Spleen (tissue), 11 donors: ENCODE results near the gene DNMT1. TPM values are rescaled to one million over a fixed set of nuclear protein-coding genes. Genes with fewer than 3 reads are reported as not detected.
A peak's percentile ranks its signal among the peaks of the same experiment; 100 is the strongest.

Source experiments
- DNase-seq: peaks from one replicate; pipeline ENCODE4 v3.0.0-alpha.2; 2020
- H3K27ac ChIP-seq, 8 donors: fragments of 200-600 bp; sonication (generic) in 7 of 8; 1 replicate in 4 of 8; 2 replicates in 4 of 8; pipeline versions ENCODE4 v1.5.0 to v1.8.0; 2016 to 2021; ENCODE audit warnings: inconsistent platforms in 4 of 8, mild to moderate bottlenecking in 4 of 8, moderate library complexity in 1 of 8
- H3K27me3 ChIP-seq, 7 donors: fragments of 200-600 bp; sonication (generic) in 6 of 7; replicated peaks in 1 of 7; 1 replicate in 4 of 7; 2 replicates in 3 of 7; pipeline versions ENCODE4 v1.5.0 to v1.8.0; 2016 to 2021; ENCODE audit warnings: inconsistent platforms in 3 of 7, mild to moderate bottlenecking in 1 of 7
- H3K36me3 ChIP-seq, 6 donors: fragments of 200-600 bp; sonication (generic) in 5 of 6; 1 replicate in 4 of 6; 2 replicates in 2 of 6; pipeline versions ENCODE4 v1.5.0 to v1.8.0; 2016 to 2021; ENCODE audit warnings: inconsistent platforms in 2 of 6
- H3K4me1 ChIP-seq, 6 donors: fragments of 200-600 bp; sonication (generic) in 5 of 6; 1 replicate in 3 of 6; 2 replicates in 3 of 6; pipeline versions ENCODE4 v1.5.0 to v1.8.0; 2016 to 2021; ENCODE audit warnings: inconsistent platforms in 3 of 6
- H3K4me3 ChIP-seq, 8 donors: fragments of 200-600 bp; sonication (generic) in 7 of 8; 1 replicate in 4 of 8; 2 replicates in 4 of 8; pipeline versions ENCODE4 v1.5.0 to v1.8.0; 2016 to 2021; ENCODE audit warnings: inconsistent platforms in 4 of 8, mild to moderate bottlenecking in 4 of 8, moderate library complexity in 2 of 8
- H3K9me3 ChIP-seq, 8 donors: fragments of 200-600 bp; sonication (generic) in 7 of 8; 1 replicate in 4 of 8; 2 replicates in 4 of 8; pipeline versions ENCODE4 v1.5.0 to v1.8.0; 2016 to 2021; ENCODE audit warnings: inconsistent platforms in 4 of 8
- POLR2A ChIP-seq, 3 donors: fragments of 450-650 bp; IDR thresholded peaks; one replicate each; pipeline ENCODE4 v1.5.1; 2017; ENCODE audit warnings: antibody characterized with exemption in 3 of 3, mild to moderate bottlenecking in 1 of 3
- POLR2AphosphoS5 ChIP-seq, 3 donors: sonication (generic); formaldehyde crosslinking; IDR thresholded peaks; one replicate each; pipeline ENCODE4 v1.5.1; 2017; ENCODE audit warnings: antibody characterized with exemption in 3 of 3
- WGBS, 5 donors: extraction: QIAGEN DNeasy Blood & Tissue Kit in 3 of 5; methylation state at CpG; one replicate each; pipeline versions ENCODE4 v1.1.5 to v1.1.7; 2013 to 2018; 5-methylcytosine and 5-hydroxymethylcytosine counted together
- intact Hi-C: fragments of 100-400 bp; cut with DNase I; formaldehyde crosslinking; loops from one replicate; pipeline ENCODE4 v1.15.0; 2023; ENCODE audit warnings: low total_unique reads
- polyA plus RNA-seq, 3 donors: library from polyadenylated mRNA; stranded (reverse); fragments of 200-250 nt; gene quantifications; one replicate each; pipeline ENCODE4 v1.2.1, GENCODE V29; 2013
- total RNA-seq, 7 donors: library from RNA; depleted of rRNA in 3 of 7; stranded (reverse); fragments of >200 nt in 3 of 7; fragmentation: NEBNext Ultra II Directional in 4 of 7; extraction: Animal tissue kit (Norgen Biotek cat#: 25700) in 4 of 7; gene quantifications; one replicate each; pipeline versions ENCODE4 v1.1.0 to v1.2.1, GENCODE V29; 2016 to 2021
- TF ChIP-seq, protein P1 (sequence below), 11 experiments: fragments of 200-600 bp in 7 of 11; fragments of 450-650 bp in 4 of 11; sonication (generic) in 4 of 11; IDR thresholded peaks in 8 of 11; conservative IDR thresholded peaks in 3 of 11; 1 replicate in 7 of 11; 2 replicates in 4 of 11; pipeline versions ENCODE4 v1.4.0 to v1.8.0; 2016 to 2021; ENCODE audit warnings: antibody characterized with exemption in 11 of 11, inconsistent platforms in 4 of 11, mild to moderate bottlenecking in 1 of 11
- donor health status: healthy with polysubstance abuse.
- donor health status: DM: no; HTN: no; CAD: no; lungs with moderate emphysema.
- donor health status: DM: no; HTN: no; CAD: no.
- donor health status: Bipolar disorder and iron deficiency.
- donor health status: healthy.
- donor health status: DM: no; HTN: no; CAD: no.
- donor health status: DM: yes; HTN: yes; CAD: no.

The DNMT1 gene
- total and polyA plus RNA-seq, 10 donors, result 40.6 to 131 (median 71.8) TPM

DNA sequence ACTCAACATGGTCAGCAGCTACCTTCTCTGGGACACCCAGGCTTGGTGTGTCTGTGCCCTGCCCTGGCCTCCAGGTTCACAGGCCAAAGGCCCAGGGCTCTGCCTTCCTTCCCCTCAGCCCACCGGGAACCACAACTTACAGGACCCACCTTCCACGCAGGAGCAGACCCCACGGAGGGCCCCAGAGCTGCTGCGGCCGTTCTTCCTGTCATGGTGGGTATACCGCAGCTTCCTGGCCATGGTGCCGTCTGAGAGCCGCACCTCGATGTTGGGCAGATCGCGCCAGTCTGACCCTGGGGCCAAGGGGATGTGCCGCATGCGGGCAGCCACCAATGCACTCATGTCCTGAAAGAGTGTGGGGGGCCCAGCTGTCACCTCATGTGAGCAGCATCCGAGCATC lies 57.8 kb downstream of the DNMT1 start:
- H3K36me3 ChIP-seq, result peaks cover 0 to 100% (median 100%) of the 10 kb centered on the region in 6 donors
- no peak overlapping the region for H3K4me3 ChIP-seq
- TF ChIP-seq, protein P1, sequence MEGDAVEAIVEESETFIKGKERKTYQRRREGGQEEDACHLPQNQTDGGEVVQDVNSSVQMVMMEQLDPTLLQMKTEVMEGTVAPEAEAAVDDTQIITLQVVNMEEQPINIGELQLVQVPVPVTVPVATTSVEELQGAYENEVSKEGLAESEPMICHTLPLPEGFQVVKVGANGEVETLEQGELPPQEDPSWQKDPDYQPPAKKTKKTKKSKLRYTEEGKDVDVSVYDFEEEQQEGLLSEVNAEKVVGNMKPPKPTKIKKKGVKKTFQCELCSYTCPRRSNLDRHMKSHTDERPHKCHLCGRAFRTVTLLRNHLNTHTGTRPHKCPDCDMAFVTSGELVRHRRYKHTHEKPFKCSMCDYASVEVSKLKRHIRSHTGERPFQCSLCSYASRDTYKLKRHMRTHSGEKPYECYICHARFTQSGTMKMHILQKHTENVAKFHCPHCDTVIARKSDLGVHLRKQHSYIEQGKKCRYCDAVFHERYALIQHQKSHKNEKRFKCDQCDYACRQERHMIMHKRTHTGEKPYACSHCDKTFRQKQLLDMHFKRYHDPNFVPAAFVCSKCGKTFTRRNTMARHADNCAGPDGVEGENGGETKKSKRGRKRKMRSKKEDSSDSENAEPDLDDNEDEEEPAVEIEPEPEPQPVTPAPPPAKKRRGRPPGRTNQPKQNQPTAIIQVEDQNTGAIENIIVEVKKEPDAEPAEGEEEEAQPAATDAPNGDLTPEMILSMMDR (IDR thresholded peaks at IDR 0.05 in 8 of 11, conservative IDR thresholded peaks at IDR 0.05 in 3 of 11), result no peak
- TF ChIP-seq POLR2AphosphoS5 (IDR thresholded peaks at IDR 0.05), result peak in 1 of 3 donors; percentile 35
- TF ChIP-seq POLR2A (IDR thresholded peaks at IDR 0.05), result no peak
- 90 to 98% (median 95%) methylated on average over 1 to 14 of the region's 14 CpGs for WGBS, 5 donors
- H3K27me3 ChIP-seq, result no peaks in the 10 kb centered on the region
- no peak overlapping the region for H3K27ac ChIP-seq
- H3K9me3 ChIP-seq, result no peaks in the 10 kb centered on the region
- intact Hi-C loops, result no loop called here
- DNase-seq, result no peak
- H3K4me1 ChIP-seq, result peaks cover 0 to 6% (median 0%) of the 10 kb centered on the region in 6 donors

GRCh38 chr19:10135551-10136334 lies 59.0 kb downstream of the DNMT1 start:
- H3K27me3 ChIP-seq, result no peaks in the 10 kb centered on the region
- H3K36me3 ChIP-seq, result peaks cover 0 to 100% (median 97%) of the 10 kb centered on the region in 6 donors
- no peaks in the 10 kb centered on the region for H3K9me3 ChIP-seq
- no peak overlapping the region for H3K4me3 ChIP-seq
- intact Hi-C loops, result no loop called here
- no peak overlapping the region for H3K27ac ChIP-seq
- no peak for DNase-seq
- no peaks in the 10 kb centered on the region for H3K4me1 ChIP-seq
- TF ChIP-seq POLR2A (IDR thresholded peaks at IDR 0.05), result no peak
- TF ChIP-seq POLR2AphosphoS5 (IDR thresholded peaks at IDR 0.05), result peak in 1 of 3 donors; percentile 48
- TF ChIP-seq, protein P1 (IDR thresholded peaks at IDR 0.05 in 8 of 11, conservative IDR thresholded peaks at IDR 0.05 in 3 of 11), result no peak
- 84 to 98% (median 93%) methylated on average over 18 to 39 of the region's 39 CpGs for WGBS, 5 donors

GRCh38 chr19:10134040-10134439 lies 60.7 kb downstream of the DNMT1 start:
- no peaks in the 10 kb centered on the region for H3K27me3 ChIP-seq
- no peak overlapping the region for H3K4me3 ChIP-seq
- no peak overlapping the region for H3K27ac ChIP-seq
- H3K36me3 ChIP-seq, result peaks cover 0 to 100% (median 90%) of the 10 kb centered on the region in 6 donors
- DNase-seq, result no peak
- no peaks in the 10 kb centered on the region for H3K4me1 ChIP-seq
- no peaks in the 10 kb centered on the region for H3K9me3 ChIP-seq
- TF ChIP-seq POLR2A (IDR thresholded peaks at IDR 0.05) (no peak), POLR2AphosphoS5 (IDR thresholded peaks at IDR 0.05) (peak in 1 of 3 donors; percentile 8)
- intact Hi-C loops, result no loop called here
- WGBS, 5 donors, result 80 to 95% (median 94%) methylated on average over 2 to 9 of the region's 9 CpGs

- DNase-seq, result no peak
- Histone ChIP-seq H3K36me3 (peaks cover 0 to 100% (median 86%) of the 10 kb centered on the region in 6 donors), H3K27ac (no peak overlapping the region), H3K27me3 (no peaks in the 10 kb centered on the region), H3K4me3 (no peak overlapping the region), H3K9me3 (no peaks in the 10 kb centered on the region), H3K4me1 (no peaks in the 10 kb centered on the region)
- WGBS, 5 donors, result 81 to 88% (median 86%) methylated on average over 11 of the region's 11 CpGs
- intact Hi-C loops, result no loop called here
- no peak for TF ChIP-seq POLR2A (IDR thresholded peaks at IDR 0.05)
- TF ChIP-seq, protein P1 (IDR thresholded peaks at IDR 0.05 in 8 of 11, conservative IDR thresholded peaks at IDR 0.05 in 3 of 11), result no peak
- TF ChIP-seq POLR2AphosphoS5 (IDR thresholded peaks at IDR 0.05), result no peak
Measured at GRCh38 chr19:10133596-10133995, 61.2 kb downstream of the DNMT1 start.
